ENCODE measurements around the gene FCER1G. TPM values are rescaled to one million over a fixed set of nuclear protein-coding genes. Genes with fewer than 3 reads are reported as not detected.
A peak's percentile ranks its signal among the peaks of the same experiment; 100 is the strongest.

The FCER1G gene
- total and polyA plus RNA-seq, 2 of the 8 experiments (the other 6 are each of a cell fraction or from before 2014, with no cell fraction given), result 1.6 TPM; not detected in 1

DNA sequence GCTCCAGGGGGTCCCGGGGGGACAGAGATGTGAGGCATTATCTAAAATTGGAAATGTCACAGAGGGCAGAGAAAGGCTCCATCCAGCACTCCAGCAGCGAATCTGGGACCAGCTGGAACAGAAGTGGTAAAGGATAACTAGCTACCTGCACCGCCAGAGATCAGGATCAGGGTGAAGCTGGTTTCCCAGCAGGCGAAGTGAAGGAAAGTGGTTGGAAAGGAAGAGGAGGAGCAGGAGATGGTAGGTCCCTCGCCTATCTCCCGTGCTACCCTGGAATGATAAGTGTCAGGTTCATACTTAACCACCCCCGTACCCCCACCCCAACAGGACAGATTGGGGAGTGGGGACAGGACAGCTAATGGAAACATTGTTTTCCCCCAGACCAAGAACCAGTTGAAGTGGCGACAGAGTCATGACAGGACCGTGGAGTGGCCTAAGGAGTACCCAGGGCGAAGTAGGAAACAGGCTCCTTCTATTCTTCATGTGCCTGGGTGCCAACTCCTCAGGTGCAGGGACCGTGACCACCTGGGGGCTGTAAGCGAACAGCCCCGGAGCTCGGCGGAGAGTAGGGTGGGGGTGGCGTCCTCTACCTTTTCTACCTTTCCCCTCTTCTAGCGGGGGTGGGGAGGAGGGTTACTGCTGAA, 38.5 kb upstream of the FCER1G start:
- no peak overlapping the region for H3K18ac ChIP-seq (ENCODE audit: extremely low read depth, low read length)
- 27% methylated on average over 16 of the region's 17 CpGs; no CpG with 5 or more reads in 1 of the 2 experiments for WGBS, 2 experiments (ENCODE audit: extremely low coverage in 1 of 2, insufficient coverage in 1 of 2, insufficient read length in 1 of 2, insufficient replicate concordance in 2 of 2, low coverage in 1 of 2, low lambda C conversion rate in 2 of 2, missing lambda C conversion rate in 1 of 2)
- H3K27ac ChIP-seq (ENCODE audit: low read depth, low read length), result peak overlapping the region; percentile 88; the same call in 1 of the 2 replicates
- DNase-seq (ENCODE audit: low read depth in 1 of 2, low spot score in 2 of 2), result no peak
- ChIA-PET POLR2A (ENCODE audit: partially characterized antibody) (interaction anchor here (0.6 to 4.0 kb wide), 23 partner anchors 10 to 177 kb away, joined by 3 to 51 read pairs (median 4); partner anchors contain the start of genes ADAMTS4, APOA2, DEDD and F11R), CTCF (ENCODE audit: partially characterized antibody) (interaction anchor here (0.8 to 2.8 kb wide), 9 partner anchors 10 to 495 kb away, joined by 3 to 27 read pairs (median 3); partner anchors contain the start of genes ADAMTS4, PPOX and TOMM40L)
- no peak overlapping the region for H4K5ac ChIP-seq (ENCODE audit: insufficient read length, low read depth, low read length)
- peak overlapping the region; percentile 66 to 96 (median 84) for H3K4me3 ChIP-seq (ENCODE audit: extremely low read depth in 1 of 4, insufficient read depth in 2 of 4, low read depth in 3 of 4, low read length in 4 of 4)
- no peak overlapping the region for H3K56ac ChIP-seq (replicated peaks; ENCODE audit: insufficient read length, low read depth, low read length)
- H4K91ac ChIP-seq (replicated peaks; ENCODE audit: insufficient read length, low read length), result no peak overlapping the region
- peaks cover 7 to 36% (median 21%) of the 10 kb centered on the region in 4 experiments; a peak in 6 of 8 replicates for H3K36me3 ChIP-seq (ENCODE audit: control insufficient read depth in 2 of 4, insufficient read depth in 4 of 4, low read length in 3 of 4)
- peak overlapping the region in 3 of 4 experiments; percentile 3 to 83 (median 81); a peak in 5 of 7 replicates for H3K9ac ChIP-seq (replicated peaks in 1 of 4; ENCODE audit: extremely low read depth in 1 of 4, low read depth in 3 of 4, low read length in 3 of 4)
- H3K79me2 ChIP-seq (ENCODE audit: control insufficient read depth in 1 of 2, insufficient read depth in 2 of 2, low read length in 2 of 2), result peaks cover 0 to 4% of the 10 kb centered on the region in 2 experiments; a peak in 1 of 4 replicates
- no peak overlapping the region for H2AFZ ChIP-seq (ENCODE audit: low read length)
- H2BK15ac ChIP-seq (ENCODE audit: low read length), result no peak overlapping the region
- FAIRE-seq, result no peak
- peak overlapping the region; percentile 99; the same call in 1 of the 2 replicates for H2BK5ac ChIP-seq (ENCODE audit: low read depth, low read length)
- H3K14ac ChIP-seq (ENCODE audit: insufficient read length), result no peak overlapping the region
- H2AK5ac ChIP-seq (ENCODE audit: low read depth, low read length), result no peak overlapping the region
- H3K4me1 ChIP-seq (replicated peaks in 1 of 4; ENCODE audit: control insufficient read depth in 3 of 4, insufficient read depth in 4 of 4, low read length in 3 of 4), result peaks cover 0 to 13% (median under 1%) of the 10 kb centered on the region in 4 experiments; a peak in 3 of 7 replicates
- no peaks in the 10 kb centered on the region for H3K27me3 ChIP-seq (replicated peaks in 1 of 4; ENCODE audit: control insufficient read depth in 3 of 4, extremely low read depth in 1 of 4, insufficient read depth in 3 of 4, low read length in 3 of 4)
- H3K79me1 ChIP-seq (ENCODE audit: low read depth, low read length), result peaks cover 4% of the 10 kb centered on the region
- peaks cover 0 to 6% of the 10 kb centered on the region in 2 experiments for H4K20me1 ChIP-seq (replicated peaks in 1 of 2; ENCODE audit: control insufficient read depth in 1 of 2, insufficient read depth in 2 of 2, low read length in 2 of 2)
- H3K4me2 ChIP-seq (ENCODE audit: insufficient read depth in 1 of 2, low read depth in 2 of 2, low read length in 2 of 2), result peak overlapping the region; percentile 61 to 93
- no peak overlapping the region for H3K23ac ChIP-seq (ENCODE audit: insufficient read length)
- H3K4ac ChIP-seq (replicated peaks; ENCODE audit: insufficient read length, low read depth, low read length), result peak overlapping the region; percentile 62
- H2BK120ac ChIP-seq (replicated peaks; ENCODE audit: low read depth, low read length), result no peak overlapping the region
- peaks cover 2% of the 10 kb centered on the region; the same call in 1 of the 2 replicates for H3K23me2 ChIP-seq (ENCODE audit: low read depth, low read length)
- no peak overlapping the region for H2BK20ac ChIP-seq (ENCODE audit: low read length)
- TF ChIP-seq KDM4A (IDR thresholded peaks at IDR 0.05; ENCODE audit: low read depth, low read length, severe bottlenecking) (no peak), SP2 (IDR thresholded peaks at IDR 0.05; ENCODE audit: low read length) (no peak)
- H2BK12ac ChIP-seq (ENCODE audit: low read depth, low read length), result no peak overlapping the region
- no peak overlapping the region; the same call in 1 of the 2 replicates for H4K8ac ChIP-seq (ENCODE audit: extremely low read depth, insufficient read depth, low read length)
- H3K9me3 ChIP-seq (ENCODE audit: insufficient read depth in 2 of 2, low read depth in 1 of 2, low read length in 1 of 2), result no peaks in the 10 kb centered on the region
